GM21447 (cell line): ENCODE measurements around the gene CDYL2.
"Not testable (repeated sequence)": the region's sequence is repeated elsewhere in the genome, so short reads cannot be mapped to it uniquely, and the experiment has no call there.

ENCODE experiments used
- ATAC-seq: cut with Tn5 transposase; IDR thresholded peaks from one replicate; pipeline ENCODE4 v1.9.1; 2021; ENCODE audit not compliant: unreplicated experiment

The CDYL2 gene

GRCh38 chr16:80672379-80672778 lies 132.0 kb downstream of the CDYL2 start:
- no peak for ATAC-seq

- peak; percentile 67 for ATAC-seq
Measured at GRCh38 chr16:80671281-80671849, 133.0 kb downstream of the CDYL2 start.

- no peak for ATAC-seq
Measured at GRCh38 chr16:80670170-80670865, 134.1 kb downstream of the CDYL2 start.

- ATAC-seq, result no peak
Measured at GRCh38 chr16:80669673-80670072, 134.7 kb downstream of the CDYL2 start.

DNA sequence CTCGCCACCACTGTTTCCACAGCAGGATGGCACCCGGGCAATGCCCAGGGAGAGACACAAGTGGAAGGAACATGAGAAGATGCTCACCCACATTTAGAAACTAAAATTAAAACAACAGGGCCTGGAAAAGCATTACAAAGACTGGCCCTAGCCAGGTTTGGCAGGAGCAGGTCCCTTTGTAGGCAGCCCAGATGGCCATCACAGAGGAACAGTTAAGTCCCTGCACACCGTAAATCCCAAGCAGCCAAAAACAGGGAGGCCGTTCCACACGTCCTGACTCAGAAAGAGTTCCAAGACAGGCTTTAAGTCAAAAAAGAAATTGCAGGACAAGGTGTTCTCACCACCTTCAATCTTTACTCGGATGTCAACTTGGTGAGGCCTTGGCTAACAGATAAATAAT lies 136.5 kb downstream of the CDYL2 start:
- no peak for ATAC-seq

DNA sequence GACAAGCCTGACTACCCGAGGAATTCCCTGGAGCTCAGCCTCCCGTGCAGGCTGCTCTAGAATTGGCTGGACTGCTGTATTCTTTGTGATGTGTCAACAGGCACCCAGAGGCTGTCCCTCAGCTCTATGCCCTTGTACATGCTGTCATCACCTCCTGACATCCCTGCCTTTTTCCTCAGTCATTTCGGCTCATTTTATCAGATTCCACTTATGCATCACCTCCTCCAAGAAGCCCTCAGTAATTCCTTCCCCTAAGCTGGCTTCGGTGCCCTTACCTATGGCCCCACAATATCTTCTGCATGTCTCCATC lies 137.2 kb downstream of the CDYL2 start:
- ATAC-seq, result no peak

GRCh38 chr16:80666378-80667250 lies 137.8 kb downstream of the CDYL2 start:
- ATAC-seq, result no peak

DNA sequence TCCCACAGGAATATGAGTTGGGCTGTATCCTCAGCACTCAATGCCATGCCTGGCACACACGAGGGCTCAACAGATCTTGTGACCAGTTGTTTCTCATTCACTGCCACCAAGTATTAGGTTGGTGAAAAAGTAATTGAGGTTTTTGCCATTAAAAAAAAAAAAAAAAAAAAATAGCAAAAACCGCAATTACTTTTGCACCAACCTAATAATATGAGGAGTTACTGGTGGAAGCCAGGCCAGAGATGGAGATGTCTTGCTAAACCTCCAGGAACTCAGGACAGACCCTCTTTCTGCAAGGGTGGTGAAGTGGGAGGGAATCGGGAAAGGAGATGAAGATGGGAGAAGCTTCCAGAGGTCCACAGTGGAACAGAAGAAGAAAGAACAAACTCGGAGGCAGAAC lies 139.0 kb downstream of the CDYL2 start:
- no peak for ATAC-seq

GRCh38 chr16:80664786-80665185 lies 139.6 kb downstream of the CDYL2 start:
- ATAC-seq, result no peak

GRCh38 chr16:80664226-80664625 lies 140.2 kb downstream of the CDYL2 start:
- ATAC-seq, result no peak

- ATAC-seq, result no peak
Measured at GRCh38 chr16:80663078-80663477, 141.3 kb downstream of the CDYL2 start.

DNA sequence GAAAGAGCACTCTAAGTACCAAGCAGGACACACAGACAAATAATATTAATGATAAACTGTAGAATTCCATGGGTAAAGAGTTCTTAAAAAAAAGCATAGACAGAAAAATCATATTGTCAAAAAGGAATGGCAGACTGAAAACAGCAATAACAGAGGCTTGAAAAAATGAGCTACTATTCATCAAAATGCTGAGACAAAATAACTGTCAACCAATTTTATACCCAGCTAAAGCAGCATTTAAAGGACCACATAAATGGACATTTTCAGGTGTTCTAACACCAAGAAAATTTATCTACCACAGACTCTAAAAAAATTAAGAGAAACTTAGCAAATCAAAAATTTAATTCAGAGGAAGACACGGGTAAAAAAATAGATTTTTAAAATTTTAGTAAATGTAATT lies 144.5 kb downstream of the CDYL2 start:
- ATAC-seq, result no peak

DNA sequence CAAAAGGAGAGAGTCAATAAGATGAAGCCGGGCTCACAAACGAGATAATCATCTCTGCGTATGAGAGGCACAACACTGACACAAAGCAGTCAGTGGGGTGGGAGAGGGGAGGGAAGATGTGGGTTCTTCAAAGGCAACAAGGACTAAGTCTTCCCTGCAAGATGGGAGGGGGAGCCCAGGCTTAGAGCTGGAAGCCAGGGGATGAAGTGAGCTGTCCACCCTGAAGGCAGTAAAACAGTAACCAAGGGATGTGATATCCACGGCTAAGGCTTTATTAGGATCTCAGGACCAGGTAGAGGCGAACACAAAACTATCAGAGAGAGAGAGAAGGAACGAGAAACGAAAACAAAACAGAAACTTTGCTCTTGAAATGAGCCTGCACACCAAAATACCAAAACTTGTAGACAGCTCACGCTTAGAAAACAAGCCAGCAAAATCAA lies 147.7 kb downstream of the CDYL2 start:
- peak; percentile 95 for ATAC-seq

DNA sequence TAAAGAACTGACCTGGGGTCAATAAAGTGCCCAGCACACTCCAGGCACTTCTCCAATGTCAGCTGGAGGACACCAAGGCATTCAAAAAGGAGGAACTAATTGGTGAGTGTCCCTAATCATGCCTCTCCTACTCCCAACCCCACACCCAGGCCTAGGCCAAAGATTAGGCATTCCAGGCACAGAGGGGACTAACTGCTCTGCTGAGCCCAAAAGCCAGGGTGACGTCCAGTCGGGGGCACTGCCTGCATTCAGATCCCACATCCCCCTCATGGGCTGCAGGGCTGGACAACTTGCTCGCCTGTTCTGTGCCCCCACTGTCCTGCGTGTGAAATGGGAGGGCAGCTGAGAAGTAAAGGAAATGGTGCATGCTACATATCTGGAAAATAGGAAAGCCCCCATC lies 148.2 kb downstream of the CDYL2 start:
- no peak for ATAC-seq

GRCh38 chr16:80655751-80656150 lies 148.6 kb downstream of the CDYL2 start:
- no peak for ATAC-seq

GRCh38 chr16:80654094-80654862 lies 150.1 kb downstream of the CDYL2 start:
- no peak for ATAC-seq

GRCh38 chr16:80652441-80652840 lies 152.0 kb downstream of the CDYL2 start:
- ATAC-seq, result no peak

DNA sequence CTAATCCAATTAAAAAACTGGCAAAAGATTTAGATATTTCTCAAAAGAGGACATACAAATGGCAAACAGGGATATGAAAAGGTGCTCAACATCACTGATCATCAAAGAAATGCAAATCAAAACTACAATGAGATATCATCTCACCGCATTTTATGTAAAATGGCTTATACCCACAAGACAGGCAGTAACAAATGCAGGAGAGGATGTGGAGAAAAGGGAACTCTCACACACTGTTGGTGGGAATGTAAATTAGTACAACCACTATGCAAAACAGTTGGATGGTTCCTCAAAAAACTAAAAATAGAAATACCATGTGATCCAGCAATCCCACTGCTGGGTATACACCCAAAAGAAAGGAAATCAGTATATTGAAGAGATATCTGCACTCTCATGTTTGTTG lies 154.1 kb downstream of the CDYL2 start:
- ATAC-seq, result not testable (repeated sequence)

DNA sequence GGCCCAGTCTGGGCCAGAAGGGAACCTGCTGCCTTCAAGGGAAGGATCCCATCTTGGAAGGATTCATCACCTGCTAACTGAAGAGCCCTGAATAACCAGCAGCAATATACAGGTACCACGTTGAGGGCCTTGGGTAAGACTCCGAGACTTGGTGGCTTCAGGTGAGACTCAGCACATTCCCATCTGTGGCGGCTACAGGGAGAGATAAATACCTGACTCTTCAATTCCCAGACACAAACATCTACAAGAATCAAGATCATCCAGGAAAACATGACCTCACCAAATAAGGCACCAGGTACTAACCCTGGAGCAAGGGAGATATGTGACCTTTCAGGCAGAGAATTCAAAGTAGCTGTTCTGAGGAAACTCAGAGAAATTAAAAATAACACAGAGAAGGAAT lies 164.1 kb downstream of the CDYL2 start:
- no peak for ATAC-seq

DNA sequence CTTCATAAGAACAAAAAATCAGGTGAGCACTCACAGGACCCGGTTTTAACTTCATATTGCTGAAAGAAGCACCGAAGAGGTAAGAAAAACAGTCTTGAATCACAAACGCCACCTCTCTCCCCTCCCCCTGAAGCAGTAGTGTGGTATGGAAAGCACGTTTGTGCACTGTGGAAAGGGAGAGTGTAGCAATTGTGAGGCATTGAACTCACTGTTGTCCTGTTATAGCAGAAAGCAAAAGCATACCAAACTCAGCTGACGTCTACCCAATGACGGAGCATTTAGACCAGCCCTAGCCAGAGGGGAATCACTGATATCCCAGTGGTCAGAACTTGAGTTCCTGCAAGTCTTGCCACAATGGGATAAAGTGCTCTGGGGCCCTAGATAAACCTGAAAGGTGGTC lies 164.8 kb downstream of the CDYL2 start:
- no peak for ATAC-seq

GRCh38 chr16:80637621-80638020 lies 166.8 kb downstream of the CDYL2 start:
- no peak for ATAC-seq
